Cerebellar nuclear complex (tissue), 1 donor: ENCODE data around the gene CIDEA.
"Not testable (repeated sequence)": the region's sequence is repeated elsewhere in the genome, so short reads cannot be mapped to it uniquely, and the experiment has no call there.

Experiments
- DNase-seq, 2 experiments: peaks; one replicate each; lab custom pipeline; 2025; lab: John Stamatoyannopoulos, UW

The CIDEA gene

GRCh38 chr18:12254136-12254819 is at the start of gene CIDEA:
TSS of gene CIDEA (plus strand) at chr18:12254361. CDS start at chr18:12254384, 23 bp downstream.
- no peak for DNase-seq

- DNase-seq = not testable (repeated sequence)
These were observed 45.6 kb upstream of the CIDEA start for GRCh38 chr18:12208296-12209153.

GRCh38 chr18:12212308-12212707 is 41.9 kb upstream of the CIDEA start:
- DNase-seq = not testable (repeated sequence)

- not testable (repeated sequence) for DNase-seq
These were observed 39.7 kb upstream of the CIDEA start for GRCh38 chr18:12214296-12215005.

- DNase-seq = not testable (repeated sequence)
These were observed 37.7 kb upstream of the CIDEA start for GRCh38 chr18:12216471-12216870.

GRCh38 chr18:12218603-12219002 is 35.6 kb upstream of the CIDEA start:
- not testable (repeated sequence) for DNase-seq

- DNase-seq = not testable (repeated sequence)
These were observed 32.1 kb upstream of the CIDEA start for GRCh38 chr18:12222041-12222440.

- not testable (repeated sequence) for DNase-seq
These were observed 30.8 kb upstream of the CIDEA start for GRCh38 chr18:12223326-12223725.

GRCh38 chr18:12226807-12227206 is 27.4 kb upstream of the CIDEA start:
- DNase-seq = not testable (repeated sequence)

GRCh38 chr18:12227399-12228186 is 26.6 kb upstream of the CIDEA start:
- not testable (repeated sequence) for DNase-seq

- DNase-seq = not testable (repeated sequence)
These were observed 25.9 kb upstream of the CIDEA start for GRCh38 chr18:12228308-12228707.

- not testable (repeated sequence) for DNase-seq
These were observed 23.6 kb upstream of the CIDEA start for GRCh38 chr18:12230561-12230960.

- no peak for DNase-seq
These were observed 22.9 kb upstream of the CIDEA start for GRCh38 chr18:12231040-12231882.

- DNase-seq = no peak
These were observed 22.2 kb upstream of the CIDEA start for GRCh38 chr18:12231986-12232385.

GRCh38 chr18:12233378-12233777 is 20.8 kb upstream of the CIDEA start:
- no peak for DNase-seq

GRCh38 chr18:12234451-12235190 is 19.5 kb upstream of the CIDEA start:
- no peak for DNase-seq

GRCh38 chr18:12236141-12236540 is 18.0 kb upstream of the CIDEA start:
- no peak for DNase-seq

GRCh38 chr18:12236934-12237832 is 17.0 kb upstream of the CIDEA start:
- no peak for DNase-seq

- no peak for DNase-seq
These were observed 15.3 kb upstream of the CIDEA start for GRCh38 chr18:12238826-12239225.
